Jurkat, Clone E6-1 (cell line): Measurements from ENCODE around the gene ATP10A.

ENCODE experiments used
- DNase-seq: peaks from one replicate; pipeline ENCODE4 v3.0.0-alpha.2; 2011; ENCODE audit warnings: low read depth, low spot score
- H3K4me3 ChIP-seq: 2 replicates; pipeline ENCODE4 v1.5.1; 2011; ENCODE audit warnings: mild to moderate bottlenecking, low read length, control low read depth, moderate library complexity

Gene ATP10A

DNA sequence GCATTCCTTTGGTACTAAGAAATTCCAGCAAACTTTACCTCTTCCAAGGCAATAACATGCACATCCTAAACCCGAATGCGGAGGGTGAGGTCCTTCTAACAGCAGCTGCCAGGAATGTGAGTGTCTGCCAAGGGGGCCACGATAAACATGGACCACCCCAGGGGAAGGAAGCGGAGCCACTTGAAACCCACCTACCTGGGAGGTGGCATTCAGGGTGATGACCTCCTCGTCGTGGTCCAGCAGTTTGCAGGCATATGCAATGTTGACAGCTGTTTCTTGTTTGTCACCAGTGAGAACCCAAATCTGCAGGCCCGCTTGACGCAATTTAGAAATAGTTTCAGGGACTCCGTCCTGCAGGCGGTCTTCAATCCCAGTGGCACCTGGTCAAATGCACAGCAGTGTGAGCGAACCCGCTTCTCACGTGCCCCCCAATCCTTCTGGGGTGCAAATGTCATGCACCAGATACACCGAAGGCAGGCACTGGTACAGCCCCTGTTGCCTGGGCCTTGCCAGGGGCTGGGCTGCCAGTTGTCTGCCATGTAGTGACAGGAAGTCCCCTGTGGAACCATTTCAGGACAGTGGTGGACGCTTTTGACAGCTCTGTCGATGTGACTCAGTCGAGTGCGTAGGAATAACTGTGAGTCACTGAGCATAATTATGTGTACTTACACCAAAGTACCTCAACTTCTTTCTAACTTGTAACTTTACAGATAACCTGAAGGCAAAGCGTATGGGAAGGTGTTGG, 161.2 kb downstream of the ATP10A start:
- no peak for DNase-seq
- no peak overlapping the region for H3K4me3 ChIP-seq

DNA sequence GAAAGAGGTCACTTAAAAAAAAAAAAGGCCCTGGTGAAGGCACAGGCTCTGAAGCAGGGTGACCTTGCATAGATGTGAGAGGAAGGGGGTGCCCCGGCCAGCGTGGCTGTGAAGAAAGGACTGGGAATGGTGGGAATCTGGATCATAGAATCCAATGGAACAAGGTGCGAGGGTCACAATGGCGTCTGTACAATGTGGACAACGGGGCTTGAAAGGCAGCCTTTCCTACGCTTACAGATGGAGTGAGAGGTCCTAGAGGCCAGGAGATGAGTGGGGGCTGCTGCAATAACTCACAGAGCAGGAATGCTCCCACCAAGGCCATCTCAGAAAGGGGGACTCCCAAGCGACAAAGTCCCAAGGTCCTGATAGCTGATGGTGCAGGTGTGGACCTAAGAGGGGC, 162.2 kb downstream of the ATP10A start:
- no peak overlapping the region for H3K4me3 ChIP-seq
- no peak for DNase-seq

DNA sequence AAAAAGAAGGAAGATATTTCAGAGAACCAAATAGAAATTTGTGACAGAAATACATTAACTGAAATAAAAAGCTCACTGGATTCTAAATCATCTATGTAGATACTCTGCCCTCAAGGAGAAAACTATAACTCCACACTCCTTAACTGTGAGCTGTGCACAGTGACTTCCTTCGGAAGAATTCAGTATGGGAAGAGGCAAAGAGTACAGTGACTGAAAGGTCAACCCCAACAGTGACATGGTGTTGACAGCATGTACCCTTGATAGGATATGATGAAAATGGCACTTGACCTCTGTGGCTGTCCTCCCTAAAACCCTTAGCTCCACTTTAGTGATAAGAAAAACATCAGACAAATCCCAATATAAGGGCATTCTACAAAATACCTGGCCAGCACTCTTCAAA, 165.5 kb downstream of the ATP10A start:
- no peak for DNase-seq
- H3K4me3 ChIP-seq = no peak overlapping the region

DNA sequence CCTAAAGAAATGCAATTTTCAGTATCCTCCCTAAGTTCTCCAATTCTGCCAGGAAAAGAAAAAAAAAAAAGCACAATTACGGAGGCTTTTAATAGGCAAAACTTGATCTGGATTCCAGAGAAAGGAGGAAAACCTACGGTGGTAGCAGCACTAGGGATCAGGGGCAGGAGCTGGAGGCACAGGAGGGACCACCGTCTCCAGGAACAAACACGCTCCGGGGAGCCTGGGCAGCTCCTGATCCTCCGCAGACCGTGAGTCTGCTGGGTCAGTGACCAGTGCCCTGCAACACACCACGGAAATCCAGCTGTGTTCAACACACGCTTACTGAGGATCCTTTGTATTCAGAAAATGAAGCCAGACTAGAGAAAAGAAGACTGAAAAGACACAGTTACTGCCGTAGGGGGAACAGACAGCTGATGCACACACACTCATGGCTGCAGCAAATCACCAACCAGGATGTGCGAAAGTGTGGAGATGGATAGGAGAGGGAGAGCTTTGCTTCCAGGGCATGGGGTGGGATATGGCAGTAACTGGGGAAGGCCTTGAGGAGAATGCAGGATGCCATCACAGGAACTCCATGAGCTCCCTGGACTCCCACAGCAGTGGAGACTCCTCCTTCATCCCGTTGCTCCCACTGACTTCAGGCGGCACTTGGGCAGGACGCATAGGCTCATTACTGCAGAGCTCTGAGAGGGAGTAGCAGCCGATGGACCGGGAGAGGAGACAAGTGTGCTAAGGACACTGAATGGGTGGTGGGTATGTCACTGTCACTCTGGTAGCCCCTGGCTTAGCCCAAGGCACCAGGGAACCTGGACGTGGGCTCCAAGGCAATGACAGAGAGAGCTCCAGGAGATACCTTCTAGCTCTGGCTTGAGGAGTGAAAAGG, 167.0 kb downstream of the ATP10A start:
- H3K4me3 ChIP-seq = no peak overlapping the region
- DNase-seq = no peak

DNA sequence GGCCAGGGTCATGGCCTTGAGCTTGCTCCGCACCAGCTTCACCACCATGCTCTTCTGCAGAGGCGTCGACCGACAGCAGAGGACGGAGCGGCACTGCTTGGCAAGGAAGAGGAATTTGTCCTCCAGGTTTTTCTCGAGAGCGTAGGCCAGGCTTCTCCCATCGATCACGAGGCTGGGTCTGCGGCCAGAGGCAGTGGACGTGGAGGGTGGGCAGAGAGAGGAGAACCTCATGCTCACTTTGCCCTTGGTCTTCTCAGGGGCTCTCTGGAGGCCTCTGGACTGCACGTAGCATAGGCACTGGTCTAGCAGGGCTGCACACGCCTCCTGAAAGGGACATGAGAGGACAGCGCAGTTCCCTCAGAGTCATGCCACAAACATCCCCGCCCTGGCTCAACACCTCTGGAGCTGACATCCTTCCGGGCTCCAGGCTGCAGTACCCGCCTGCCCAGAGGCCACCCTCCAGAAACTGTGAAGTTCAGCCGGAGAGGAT, 168.3 kb downstream of the ATP10A start:
- no peak for DNase-seq
- no peak overlapping the region for H3K4me3 ChIP-seq

DNA sequence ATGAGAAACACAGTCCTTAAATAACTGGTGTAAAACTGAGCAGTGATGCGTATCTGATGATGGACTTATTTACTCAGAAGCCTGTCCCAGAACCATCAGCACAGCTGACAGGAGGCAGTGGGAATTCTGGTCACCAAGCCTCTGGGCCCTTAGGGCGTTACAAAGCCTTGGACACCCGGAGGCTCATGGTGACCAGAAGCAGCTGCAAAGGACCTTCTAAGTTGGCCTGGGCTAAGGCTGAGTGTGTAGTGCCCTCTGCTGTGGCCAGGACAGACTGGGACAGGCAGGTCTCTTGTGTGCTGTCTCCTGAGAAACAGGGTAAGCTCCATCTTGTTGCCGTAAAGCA, 168.9 kb downstream of the ATP10A start:
- DNase-seq = no peak
- no peak overlapping the region for H3K4me3 ChIP-seq

DNA sequence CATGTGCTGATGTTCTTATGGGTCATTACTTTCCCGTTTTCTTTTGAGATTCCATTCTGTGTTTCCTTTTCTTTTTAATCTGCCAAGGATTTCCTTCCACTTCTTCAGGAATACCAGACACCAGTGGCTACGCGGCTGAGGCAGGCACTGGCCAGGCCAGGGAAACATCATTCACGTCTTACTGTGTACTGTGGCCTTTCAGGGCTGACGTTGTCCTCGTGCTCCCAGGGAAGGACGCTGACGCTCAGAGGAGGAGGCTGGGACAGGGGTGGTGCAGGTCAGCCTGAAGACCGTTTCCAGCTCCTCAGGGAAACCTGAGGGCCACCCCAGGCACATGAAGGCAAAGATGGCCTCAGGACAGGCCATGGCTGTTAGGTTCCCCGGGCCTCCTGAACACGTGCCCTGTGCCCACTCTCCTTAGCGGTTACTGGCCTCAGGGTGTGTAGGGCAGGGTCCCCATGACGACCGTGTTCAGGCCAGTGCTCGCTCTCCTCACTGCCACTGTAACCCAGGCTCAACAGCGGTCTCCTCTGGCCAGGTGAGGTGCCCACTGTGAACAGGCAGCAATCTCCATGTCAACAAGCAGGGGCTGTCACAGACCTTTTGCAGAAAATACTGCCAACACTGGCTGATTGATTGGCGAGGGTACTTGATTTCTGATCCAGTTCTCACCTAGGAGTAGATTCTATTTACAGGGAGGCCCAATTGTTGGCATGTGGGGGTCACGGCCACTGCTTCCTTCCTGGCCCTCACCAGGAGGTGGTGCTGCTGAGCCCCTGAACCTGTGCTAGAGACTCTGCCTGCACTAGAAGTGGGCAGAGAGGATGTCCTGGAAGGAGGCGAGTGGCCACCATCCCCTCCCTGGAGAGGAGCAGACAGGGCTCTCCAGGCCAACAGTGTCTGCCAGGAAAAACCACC, 169.5 kb downstream of the ATP10A start:
- DNase-seq = no peak
- H3K4me3 ChIP-seq = no peak overlapping the region

DNA sequence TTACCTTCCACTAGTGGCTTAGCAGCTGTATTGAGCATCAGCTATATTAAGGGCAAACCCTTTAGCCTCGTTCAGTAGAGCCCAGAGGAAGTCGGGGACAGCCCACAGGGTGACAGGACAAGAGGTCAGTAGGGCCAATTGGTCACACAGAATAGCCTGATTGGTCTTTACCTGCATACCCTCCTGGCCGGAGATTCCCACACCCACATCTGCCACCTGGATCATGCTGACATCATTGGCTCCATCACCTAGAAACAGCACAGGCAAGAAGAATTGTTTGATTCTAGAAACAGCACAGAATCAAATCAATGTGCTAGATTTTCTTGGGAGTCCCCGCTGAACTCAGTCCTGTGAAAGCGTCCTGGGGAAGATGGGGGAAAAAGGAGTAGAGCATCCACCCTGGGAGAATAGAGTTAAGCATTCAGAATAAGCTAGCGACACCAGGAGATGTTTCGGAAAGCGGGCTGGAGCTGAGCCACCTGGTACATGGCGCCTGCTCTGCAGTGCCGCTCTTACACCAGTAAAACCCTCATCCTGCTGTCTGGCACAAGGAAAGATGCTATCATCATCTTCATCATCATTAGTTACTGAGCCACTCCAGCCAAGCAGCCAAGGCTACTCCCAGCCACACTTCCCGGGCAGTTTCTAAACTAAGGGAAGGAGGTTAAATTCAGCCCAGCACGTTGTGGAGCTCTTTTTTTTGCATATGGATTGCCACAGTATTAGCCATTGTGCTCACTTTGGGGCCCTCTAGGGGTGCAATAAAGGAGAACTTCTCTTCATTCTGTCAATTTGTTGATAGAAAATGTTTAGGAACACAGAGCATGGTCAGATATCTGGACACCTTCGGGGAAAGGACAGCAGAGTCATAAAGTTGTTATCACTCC, 171.3 kb downstream of the ATP10A start:
- no peak overlapping the region for H3K4me3 ChIP-seq
- DNase-seq = no peak

DNA sequence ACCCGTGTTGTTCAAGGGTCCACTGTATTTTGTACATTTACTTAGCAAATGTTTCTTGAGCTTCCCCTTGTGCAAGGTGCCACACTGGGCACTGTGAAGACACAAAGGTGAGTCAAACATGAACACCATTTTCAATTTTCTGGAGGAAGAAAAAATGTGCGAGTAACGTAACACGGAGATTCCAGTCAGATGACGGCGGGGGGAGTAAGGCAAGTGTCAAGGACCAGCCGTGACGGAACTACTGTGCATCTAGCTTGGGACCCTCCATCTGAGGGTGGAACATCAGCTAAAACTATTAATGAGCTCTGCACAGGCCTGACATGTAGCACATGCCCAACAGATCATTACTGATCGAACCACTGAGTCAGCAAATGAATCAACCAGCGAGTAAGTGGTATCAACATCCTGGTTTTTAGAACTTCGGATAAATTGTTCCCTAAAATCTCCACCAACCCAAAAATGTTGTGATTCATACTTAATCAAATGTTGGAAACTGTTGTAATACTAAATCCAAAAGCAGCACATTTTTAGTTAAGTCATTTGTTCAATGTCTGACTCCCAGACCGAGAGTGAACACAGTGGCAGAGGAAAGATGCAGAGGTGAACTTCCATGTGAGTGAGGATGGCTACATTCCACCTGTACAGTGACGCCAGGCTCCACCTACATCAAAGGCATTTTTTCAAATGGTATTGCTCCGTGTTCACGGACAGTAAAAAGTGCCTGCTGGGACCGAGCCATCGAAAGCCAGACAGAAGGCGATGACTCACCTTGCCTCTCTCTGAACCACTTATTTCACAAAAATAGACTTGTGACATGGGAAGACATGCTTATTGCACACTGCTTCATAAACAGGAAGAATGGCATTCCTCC, 172.2 kb downstream of the ATP10A start:
- no peak for DNase-seq
- H3K4me3 ChIP-seq = no peak overlapping the region

DNA sequence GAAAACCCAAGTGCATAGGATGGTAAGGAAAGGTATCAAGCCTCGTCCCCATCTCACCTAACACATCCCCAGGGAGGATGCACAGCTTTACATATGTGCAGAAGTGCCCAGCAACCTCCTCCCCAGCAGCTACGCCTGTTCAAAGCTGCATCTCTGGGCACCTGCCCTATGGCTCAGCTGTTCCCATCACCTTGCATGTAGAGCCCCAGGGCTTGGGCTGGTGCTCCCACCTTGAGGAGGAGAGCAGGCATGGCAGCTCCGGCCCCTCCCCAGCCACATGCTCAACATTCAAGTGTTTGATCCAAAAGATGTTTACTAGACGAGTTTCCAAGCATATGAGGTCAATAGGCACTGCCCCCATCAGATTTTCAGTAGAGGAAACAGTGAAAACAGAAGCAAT, 173.5 kb downstream of the ATP10A start:
- no peak for DNase-seq
- H3K4me3 ChIP-seq = no peak overlapping the region

DNA sequence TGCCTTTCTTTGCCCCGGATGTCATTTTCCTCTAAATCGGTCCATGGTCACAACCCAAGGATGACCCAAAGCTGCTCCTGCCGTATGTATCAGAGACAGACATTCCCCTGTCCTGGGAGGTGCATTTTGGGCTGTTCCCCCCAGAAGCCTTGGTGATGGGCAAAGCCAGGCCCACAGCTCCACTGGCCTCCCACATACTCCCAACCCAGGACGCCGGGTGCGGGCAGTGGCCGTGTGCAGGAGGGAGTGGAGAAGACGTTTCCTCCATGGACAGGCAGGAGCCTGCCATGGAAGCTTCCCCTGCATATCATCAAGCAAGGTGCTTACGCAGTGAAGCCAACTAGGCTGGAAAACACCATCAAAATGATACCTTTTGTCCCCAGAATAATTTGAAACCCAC, 175.0 kb downstream of the ATP10A start:
- no peak for DNase-seq
- no peak overlapping the region for H3K4me3 ChIP-seq

DNA sequence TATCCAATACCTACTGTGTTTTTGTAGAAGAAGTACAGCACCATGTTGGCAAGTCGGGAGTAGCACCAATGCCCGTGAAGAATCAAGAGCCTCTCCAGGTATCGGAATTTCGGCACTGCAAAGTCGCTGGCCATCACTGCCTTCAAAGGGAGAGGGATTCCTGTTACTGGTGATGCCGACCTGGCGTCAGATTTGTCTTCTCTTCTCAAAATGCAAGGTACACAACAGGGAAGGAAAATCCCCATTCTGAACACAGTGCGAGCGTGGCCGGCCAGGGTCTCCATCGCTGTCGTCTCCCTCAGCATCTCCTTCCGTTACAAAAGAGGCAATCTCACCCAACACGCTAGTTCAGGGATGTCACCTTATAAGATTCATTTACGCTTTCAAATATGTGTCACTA, 175.4 kb downstream of the ATP10A start:
- no peak for DNase-seq
- no peak overlapping the region for H3K4me3 ChIP-seq

DNA sequence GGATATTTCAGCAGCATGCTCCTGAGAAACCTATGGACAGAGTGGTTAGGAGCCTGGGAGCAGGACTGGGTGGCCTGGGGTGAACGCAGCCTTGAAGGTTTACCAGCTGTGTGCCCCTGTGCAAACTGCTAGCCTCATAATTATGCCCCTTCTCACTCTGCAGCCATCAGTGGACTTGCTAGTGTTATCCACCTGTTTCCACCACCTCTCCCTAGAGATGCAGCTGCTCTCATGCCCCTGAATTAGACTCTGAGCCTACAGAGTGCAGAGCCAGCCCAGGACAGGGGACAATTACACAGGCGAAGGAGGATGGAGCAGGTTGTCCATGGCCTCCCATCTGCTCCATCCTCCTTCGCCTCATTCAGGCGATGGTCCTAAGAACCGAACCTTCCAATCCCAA, 175.9 kb downstream of the ATP10A start:
- no peak overlapping the region for H3K4me3 ChIP-seq
- DNase-seq = no peak

DNA sequence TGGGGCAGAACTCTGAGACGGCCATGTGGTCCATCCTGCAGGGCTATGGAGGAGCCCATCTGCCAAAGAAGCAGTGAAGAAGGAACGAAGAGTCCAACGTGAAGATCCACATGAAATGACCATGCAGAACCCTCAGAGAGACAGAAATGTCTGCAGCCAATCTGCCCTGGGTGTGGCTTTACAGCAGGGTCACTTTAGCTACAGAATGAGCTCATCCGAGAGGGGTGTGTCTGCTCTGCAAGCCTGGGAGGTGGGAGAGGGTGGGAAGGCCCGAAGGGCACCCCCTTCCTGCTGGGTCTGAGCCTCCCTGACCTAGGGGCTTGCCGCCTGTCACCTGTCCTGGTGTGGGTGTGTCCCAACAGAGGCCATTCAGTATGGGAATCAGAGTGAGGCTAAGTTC, 176.3 kb downstream of the ATP10A start:
- no peak overlapping the region for H3K4me3 ChIP-seq
- DNase-seq = no peak

DNA sequence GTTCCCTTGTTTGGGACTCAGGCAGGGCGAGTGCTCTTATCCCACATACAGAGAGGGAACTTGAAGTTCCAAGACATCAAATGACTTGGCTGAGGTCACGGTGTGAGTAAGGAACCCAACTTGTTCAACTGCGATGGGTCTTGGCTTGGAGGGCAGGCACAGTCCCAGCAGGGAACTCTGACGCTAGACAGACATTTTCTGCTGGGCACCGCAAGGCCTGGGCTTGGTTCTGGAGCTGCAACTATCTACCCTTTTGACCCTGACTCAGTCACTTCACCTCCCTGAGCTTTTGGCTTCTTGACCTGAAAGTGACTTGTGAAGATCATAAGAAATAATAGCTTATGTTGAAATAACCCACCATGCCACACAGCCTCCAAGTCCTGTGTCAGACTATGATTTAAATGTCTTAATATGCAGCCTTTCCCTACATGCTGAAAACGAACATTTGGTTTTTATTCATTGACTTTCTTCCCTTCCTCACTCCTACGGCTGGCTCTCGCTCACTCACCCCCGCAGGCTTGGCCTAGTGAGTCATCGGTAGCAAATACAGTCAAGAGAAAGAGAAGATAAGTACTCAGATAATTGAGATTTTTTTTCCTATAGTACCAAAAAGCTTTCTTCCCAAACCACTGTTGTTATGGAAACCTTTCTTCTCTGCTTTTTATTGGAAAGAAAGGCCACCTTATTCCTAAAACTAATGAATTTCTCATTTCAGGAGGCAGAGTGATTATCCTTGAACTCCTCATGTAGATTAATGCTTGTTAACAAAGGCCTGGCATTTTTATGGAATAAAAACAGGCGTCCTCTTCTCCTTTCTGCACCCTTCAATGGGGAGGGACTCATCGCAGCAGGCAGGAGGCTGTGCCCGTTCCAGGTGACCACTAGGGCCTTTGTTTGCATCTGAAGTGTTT, 178.4 kb downstream of the ATP10A start:
- DNase-seq = no peak
- H3K4me3 ChIP-seq = no peak overlapping the region

DNA sequence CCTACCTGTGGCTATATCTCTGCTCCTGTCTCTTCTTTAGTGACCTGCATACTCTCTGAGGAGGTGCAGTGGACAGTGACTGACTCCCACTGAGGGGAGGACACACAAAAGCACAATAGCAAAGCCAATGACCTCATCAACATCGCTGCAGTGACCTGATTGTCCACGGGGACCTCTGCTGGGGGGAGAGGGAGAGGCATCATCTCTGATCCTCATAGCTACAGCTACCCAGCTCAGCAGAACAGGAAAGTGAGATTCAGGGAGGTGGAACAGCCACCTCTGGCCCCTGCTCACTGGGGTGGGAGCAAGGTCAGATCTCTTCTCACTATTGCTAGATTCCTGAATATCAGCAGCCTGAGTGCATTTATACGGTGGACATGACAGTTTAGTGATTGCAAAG, 179.2 kb downstream of the ATP10A start:
- no peak overlapping the region for H3K4me3 ChIP-seq
- DNase-seq = no peak

DNA sequence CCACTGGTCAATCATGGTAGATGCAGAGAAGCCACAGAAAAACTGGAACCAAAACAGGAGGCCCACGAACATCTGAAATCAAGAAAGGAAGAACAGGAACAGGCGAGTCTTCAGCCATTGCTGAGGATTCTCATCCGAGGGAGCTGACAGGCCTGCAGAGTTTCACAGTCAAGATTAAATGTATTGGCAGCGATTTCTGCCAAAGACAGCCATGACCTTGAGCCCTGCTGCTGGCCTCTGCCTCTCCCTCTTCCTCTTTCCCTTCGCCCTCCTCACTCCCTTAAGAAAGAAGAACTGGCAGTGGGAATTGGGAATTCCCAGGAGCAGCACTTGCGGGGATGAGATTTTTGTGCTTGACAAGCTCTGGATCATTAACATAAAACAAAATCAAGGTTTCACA, 179.7 kb downstream of the ATP10A start:
- no peak for DNase-seq
- no peak overlapping the region for H3K4me3 ChIP-seq
